Neural crest cell (in vitro differentiated cells): Measurements from ENCODE around the gene PPIP5K2. TPM values are rescaled to one million over a fixed set of nuclear protein-coding genes. Genes with fewer than 3 reads are reported as not detected.
A peak's percentile ranks its signal among the peaks of the same experiment; 100 is the strongest.

ENCODE experiments used
- DNase-seq: peaks from one replicate; pipeline ENCODE4 v3.0.0; 2021; ENCODE audit warnings: low read depth, mixed read lengths, low spot score
- H3K27ac Mint-ChIP-seq: one replicate; pipeline ENCODE4 v1.8.0; 2021; ENCODE audit warnings: mild to moderate bottlenecking, mixed read lengths; ENCODE audit not compliant: unreplicated experiment
- H3K27me3 Mint-ChIP-seq: 2 replicates; pipeline ENCODE4 v1.8.0; 2021; ENCODE audit warnings: low read depth, mild to moderate bottlenecking, mixed read lengths
- H3K36me3 Mint-ChIP-seq: 2 replicates; pipeline ENCODE4 v1.8.0; 2021; ENCODE audit warnings: low read depth, mild to moderate bottlenecking, mixed read lengths
- H3K4me1 Mint-ChIP-seq: 2 replicates; pipeline ENCODE4 v1.8.0; 2021; ENCODE audit warnings: mixed read lengths
- H3K4me3 Mint-ChIP-seq: one replicate; pipeline ENCODE4 v1.8.0; 2021; ENCODE audit warnings: mild to moderate bottlenecking, mixed read lengths
- H3K9me3 Mint-ChIP-seq: 2 replicates; pipeline ENCODE4 v1.8.0; 2021; ENCODE audit warnings: mixed read lengths
- total RNA-seq: library from RNA; stranded (reverse); gene quantifications from 2 replicates; pipeline ENCODE4 v1.2.1, GENCODE V29; 2021
- TF ChIP-seq, protein P1 (sequence below): fragments of 200-600 bp; sonication (generic); conservative IDR thresholded peaks from 2 replicates; pipeline ENCODE4 v1.5.0; 2021; ENCODE audit warnings: antibody characterized with exemption, mild to moderate bottlenecking

Gene PPIP5K2
- total RNA-seq, 1 donor from 2014 or later, result 72.9 TPM

- TF ChIP-seq, protein P1, sequence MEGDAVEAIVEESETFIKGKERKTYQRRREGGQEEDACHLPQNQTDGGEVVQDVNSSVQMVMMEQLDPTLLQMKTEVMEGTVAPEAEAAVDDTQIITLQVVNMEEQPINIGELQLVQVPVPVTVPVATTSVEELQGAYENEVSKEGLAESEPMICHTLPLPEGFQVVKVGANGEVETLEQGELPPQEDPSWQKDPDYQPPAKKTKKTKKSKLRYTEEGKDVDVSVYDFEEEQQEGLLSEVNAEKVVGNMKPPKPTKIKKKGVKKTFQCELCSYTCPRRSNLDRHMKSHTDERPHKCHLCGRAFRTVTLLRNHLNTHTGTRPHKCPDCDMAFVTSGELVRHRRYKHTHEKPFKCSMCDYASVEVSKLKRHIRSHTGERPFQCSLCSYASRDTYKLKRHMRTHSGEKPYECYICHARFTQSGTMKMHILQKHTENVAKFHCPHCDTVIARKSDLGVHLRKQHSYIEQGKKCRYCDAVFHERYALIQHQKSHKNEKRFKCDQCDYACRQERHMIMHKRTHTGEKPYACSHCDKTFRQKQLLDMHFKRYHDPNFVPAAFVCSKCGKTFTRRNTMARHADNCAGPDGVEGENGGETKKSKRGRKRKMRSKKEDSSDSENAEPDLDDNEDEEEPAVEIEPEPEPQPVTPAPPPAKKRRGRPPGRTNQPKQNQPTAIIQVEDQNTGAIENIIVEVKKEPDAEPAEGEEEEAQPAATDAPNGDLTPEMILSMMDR, result no peak
- H3K27me3 Mint-ChIP-seq, result no peaks in the 10 kb centered on the region
- peaks cover 9% of the 10 kb centered on the region for H3K36me3 Mint-ChIP-seq
- DNase-seq, result no peak
- peaks cover 10% of the 10 kb centered on the region for H3K9me3 Mint-ChIP-seq
- H3K4me1 Mint-ChIP-seq, result no peaks in the 10 kb centered on the region
- H3K4me3 Mint-ChIP-seq, result no peak overlapping the region
- H3K27ac Mint-ChIP-seq, result no peak overlapping the region
These were observed 103.2 kb downstream of the PPIP5K2 start for GRCh38 chr5:103223031-103223955.

GRCh38 chr5:103224118-103224893 lies 104.2 kb downstream of the PPIP5K2 start:
- no peak overlapping the region for H3K4me3 Mint-ChIP-seq
- TF ChIP-seq, protein P1, result peak; percentile 75
- no peaks in the 10 kb centered on the region for H3K27me3 Mint-ChIP-seq
- H3K4me1 Mint-ChIP-seq, result no peaks in the 10 kb centered on the region
- no peak overlapping the region for H3K27ac Mint-ChIP-seq
- H3K36me3 Mint-ChIP-seq, result peaks cover 14% of the 10 kb centered on the region
- peaks cover 16% of the 10 kb centered on the region for H3K9me3 Mint-ChIP-seq
- DNase-seq, result peak; percentile 20

DNA sequence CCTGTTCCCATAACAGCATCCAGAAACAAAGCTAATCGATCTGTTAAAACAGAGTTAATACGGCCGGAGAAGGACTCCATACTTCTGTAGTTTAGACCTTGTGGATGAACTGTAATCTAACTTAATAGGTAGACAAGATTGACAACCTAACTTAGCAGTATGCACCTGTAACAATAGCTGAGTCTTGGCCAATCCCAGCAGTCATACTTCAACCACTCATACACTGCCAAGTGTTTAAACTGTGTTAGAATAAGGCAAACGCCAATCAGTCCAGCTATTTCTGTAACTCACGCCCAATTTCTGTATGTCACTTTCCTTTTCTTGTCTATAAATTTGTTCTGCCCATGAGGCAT lies 104.8 kb downstream of the PPIP5K2 start:
- Mint-ChIP-seq H3K27ac (no peak overlapping the region), H3K36me3 (peaks cover 10% of the 10 kb centered on the region), H3K4me3 (no peak overlapping the region), H3K4me1 (no peaks in the 10 kb centered on the region), H3K27me3 (no peaks in the 10 kb centered on the region), H3K9me3 (peaks cover 16% of the 10 kb centered on the region)
- TF ChIP-seq, protein P1, result peak; percentile 5
- DNase-seq, result no peak

DNA sequence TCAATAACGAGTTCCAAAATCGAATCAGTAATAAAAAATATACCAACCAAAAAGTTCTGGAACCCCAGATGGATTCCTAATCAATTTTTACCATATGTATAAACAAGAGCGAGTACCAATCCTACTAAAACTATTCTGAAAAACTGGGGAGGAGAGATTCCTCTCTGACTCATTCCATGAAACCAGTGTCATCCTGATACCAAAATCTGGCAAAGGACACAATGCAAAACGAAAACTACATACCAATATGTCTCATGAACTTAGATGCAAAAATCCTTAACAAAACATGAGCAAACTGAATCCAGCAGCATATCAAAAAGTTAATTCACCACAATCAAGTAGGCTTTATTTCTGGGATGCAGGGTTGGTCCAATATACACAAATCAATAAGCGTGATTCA lies 108.0 kb downstream of the PPIP5K2 start:
- Mint-ChIP-seq H3K27me3 (no peaks in the 10 kb centered on the region), H3K4me1 (no peaks in the 10 kb centered on the region), H3K9me3 (peaks cover 21% of the 10 kb centered on the region), H3K4me3 (no peak overlapping the region), H3K27ac (no peak overlapping the region), H3K36me3 (peaks cover 11% of the 10 kb centered on the region)
- DNase-seq, result no peak
- TF ChIP-seq, protein P1, result no peak

DNA sequence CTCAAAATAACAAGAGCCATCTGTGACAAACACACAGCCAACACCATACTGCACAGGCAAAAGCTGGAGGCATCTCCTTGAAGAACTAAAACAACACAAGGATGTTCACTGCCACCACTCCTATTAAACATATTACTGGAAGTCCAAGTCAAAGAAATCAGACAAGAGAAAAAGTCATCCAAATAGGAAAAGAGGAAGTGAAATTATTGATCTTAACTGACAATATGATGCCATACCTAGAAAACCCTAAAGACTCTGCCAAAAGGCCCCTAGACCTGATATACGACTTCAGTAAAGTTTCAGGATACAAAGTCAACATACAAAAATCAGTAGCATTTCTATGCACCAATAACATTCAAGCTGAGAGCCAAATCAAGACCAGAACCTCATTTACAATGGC lies 108.5 kb downstream of the PPIP5K2 start:
- TF ChIP-seq, protein P1, result no peak
- H3K4me3 Mint-ChIP-seq, result no peak overlapping the region
- H3K27ac Mint-ChIP-seq, result no peak overlapping the region
- no peak for DNase-seq
- H3K27me3 Mint-ChIP-seq, result no peaks in the 10 kb centered on the region
- no peaks in the 10 kb centered on the region for H3K4me1 Mint-ChIP-seq
- H3K36me3 Mint-ChIP-seq, result peaks cover 11% of the 10 kb centered on the region
- peaks cover 21% of the 10 kb centered on the region for H3K9me3 Mint-ChIP-seq
